Mesothelial cell of epicardium (in vitro differentiated cells): ENCODE data around the gene B3GNT5. TPM values are rescaled to one million over a fixed set of nuclear protein-coding genes. Genes with fewer than 3 reads are reported as not detected.
A peak's percentile ranks its signal among the peaks of the same experiment; 100 is the strongest.

Source experiments
- DNase-seq, 2 experiments: peaks; one replicate each; pipeline ENCODE4 v3.0.0; 2021; ENCODE audit warnings: low spot score in 2 of 2; ENCODE audit not compliant: unreplicated experiment in 2 of 2
- H3K27ac Mint-ChIP-seq: 2 replicates; pipeline ENCODE4 v1.8.0; 2021; ENCODE audit warnings: mixed read lengths
- H3K27me3 Mint-ChIP-seq: 2 replicates; pipeline ENCODE4 v1.8.0; 2021; ENCODE audit warnings: low read depth, mixed read lengths
- H3K36me3 Mint-ChIP-seq: 2 replicates; pipeline ENCODE4 v1.8.0; 2021; ENCODE audit warnings: mixed read lengths
- H3K4me1 Mint-ChIP-seq: 2 replicates; pipeline ENCODE4 v1.8.0; 2021; ENCODE audit warnings: mixed read lengths
- H3K4me3 Mint-ChIP-seq: 2 replicates; pipeline ENCODE4 v1.8.0; 2021; ENCODE audit warnings: mild to moderate bottlenecking, moderate library complexity, mixed read lengths
- H3K9me3 Mint-ChIP-seq: 2 replicates; pipeline ENCODE4 v1.8.0; 2021; ENCODE audit warnings: mixed read lengths
- CTCF ChIP-seq: fragments of 200-600 bp; sonication (generic); IDR thresholded peaks from one replicate; pipeline ENCODE4 v1.5.0; 2021; ENCODE audit warnings: antibody characterized with exemption; ENCODE audit not compliant: unreplicated experiment
- total RNA-seq: library from RNA; stranded (reverse); gene quantifications from 3 replicates; pipeline ENCODE4 v1.2.1, GENCODE V29; 2021

B3GNT5 gene
- total RNA-seq, 1 donor from 2014 or later: 29.1 TPM

- Mint-ChIP-seq H3K36me3 (no peaks in the 10 kb centered on the region), H3K27ac (peak overlapping the region; percentile 0), H3K4me1 (peaks cover 28% of the 10 kb centered on the region), H3K9me3 (no peaks in the 10 kb centered on the region), H3K4me3 (no peak overlapping the region), H3K27me3 (no peaks in the 10 kb centered on the region)
- DNase-seq: no peak
- TF ChIP-seq CTCF: no peak
These were observed 42.2 kb upstream of the B3GNT5 start for GRCh38 chr3:183210862-183211341.

GRCh38 chr3:183211352-183211751, 41.7 kb upstream of the B3GNT5 start:
- TF ChIP-seq CTCF: no peak
- no peaks in the 10 kb centered on the region for H3K9me3 Mint-ChIP-seq
- H3K27ac Mint-ChIP-seq: no peak overlapping the region
- H3K36me3 Mint-ChIP-seq: no peaks in the 10 kb centered on the region
- no peak for DNase-seq
- peaks cover 29% of the 10 kb centered on the region for H3K4me1 Mint-ChIP-seq
- H3K4me3 Mint-ChIP-seq: no peak overlapping the region
- no peaks in the 10 kb centered on the region for H3K27me3 Mint-ChIP-seq

GRCh38 chr3:183212096-183212495, 41.0 kb upstream of the B3GNT5 start:
- Mint-ChIP-seq H3K9me3 (no peaks in the 10 kb centered on the region), H3K4me1 (peaks cover 29% of the 10 kb centered on the region), H3K4me3 (no peak overlapping the region), H3K27ac (no peak overlapping the region), H3K27me3 (no peaks in the 10 kb centered on the region), H3K36me3 (no peaks in the 10 kb centered on the region)
- TF ChIP-seq CTCF: no peak
- DNase-seq: no peak

GRCh38 chr3:183212565-183212964, 40.5 kb upstream of the B3GNT5 start:
- Mint-ChIP-seq H3K27me3 (no peaks in the 10 kb centered on the region), H3K4me1 (peaks cover 29% of the 10 kb centered on the region), H3K9me3 (no peaks in the 10 kb centered on the region), H3K27ac (no peak overlapping the region), H3K36me3 (no peaks in the 10 kb centered on the region), H3K4me3 (no peak overlapping the region)
- no peak for TF ChIP-seq CTCF
- DNase-seq: no peak

GRCh38 chr3:183213415-183214276, 39.4 kb upstream of the B3GNT5 start:
- no peak for DNase-seq
- peaks cover 28% of the 10 kb centered on the region for H3K4me1 Mint-ChIP-seq
- H3K27ac Mint-ChIP-seq: no peak overlapping the region
- H3K27me3 Mint-ChIP-seq: no peaks in the 10 kb centered on the region
- no peak for TF ChIP-seq CTCF
- H3K36me3 Mint-ChIP-seq: no peaks in the 10 kb centered on the region
- no peaks in the 10 kb centered on the region for H3K9me3 Mint-ChIP-seq
- H3K4me3 Mint-ChIP-seq: no peak overlapping the region
